ENCODE data around the gene KCNG3.
A peak's percentile ranks its signal among the peaks of the same experiment; 100 is the strongest.

KCNG3 gene

GRCh38 chr2:42493468-42494354 is at the start of gene KCNG3:
TSS of gene KCNG3 (minus strand) at chr2:42493982. CDS start at chr2:42493501, 481 bp downstream.
- DNase-seq = no peak

- no peak for DNase-seq
These were observed 49.1 kb upstream of the KCNG3 start for GRCh38 chr2:42542871-42543270.

- no peak for DNase-seq
These were observed 43.7 kb upstream of the KCNG3 start for GRCh38 chr2:42537493-42537892.

- no peak for DNase-seq
These were observed 38.6 kb upstream of the KCNG3 start for GRCh38 chr2:42532397-42532796.

GRCh38 chr2:42523341-42523740 is 29.6 kb upstream of the KCNG3 start:
- no peak for DNase-seq

- no peak for DNase-seq
These were observed 28.3 kb upstream of the KCNG3 start for GRCh38 chr2:42522035-42522434.

GRCh38 chr2:42519624-42520023 is 25.8 kb upstream of the KCNG3 start:
- DNase-seq = no peak

GRCh38 chr2:42516418-42516901 is 22.7 kb upstream of the KCNG3 start:
- no peak for DNase-seq

GRCh38 chr2:42513252-42513918 is 19.6 kb upstream of the KCNG3 start:
- DNase-seq = no peak

GRCh38 chr2:42510608-42511243 is 16.9 kb upstream of the KCNG3 start:
- no peak for DNase-seq

GRCh38 chr2:42510191-42510590 is 16.4 kb upstream of the KCNG3 start:
- DNase-seq = no peak

GRCh38 chr2:42504364-42505230 is 10.8 kb upstream of the KCNG3 start:
- DNase-seq = no peak

- DNase-seq = no peak
These were observed 9.5 kb upstream of the KCNG3 start for GRCh38 chr2:42503291-42503690.

- no peak for DNase-seq
These were observed 4.7 kb upstream of the KCNG3 start for GRCh38 chr2:42498497-42498896.

GRCh38 chr2:42495611-42496010 is 1.8 kb upstream of the KCNG3 start:
- DNase-seq = no peak

- no peak for DNase-seq
These were observed 1.4 kb upstream of the KCNG3 start for GRCh38 chr2:42495234-42495581.

- peak; percentile 47 for DNase-seq
These were observed 812 bp upstream of the KCNG3 start for GRCh38 chr2:42494355-42495233.

- no peak for DNase-seq
These were observed 903 bp downstream of the KCNG3 start for GRCh38 chr2:42492691-42493467.

GRCh38 chr2:42488297-42488696 is 5.5 kb downstream of the KCNG3 start:
- no peak for DNase-seq

GRCh38 chr2:42486145-42486906 is 7.5 kb downstream of the KCNG3 start:
- no peak for DNase-seq
